Gastroesophageal sphincter (tissue), 3 donors: Measurements from ENCODE around the gene SEC24D.

Experiments
- CTCF ChIP-seq, 4 experiments: fragments of 200-600 bp in 2 of 4; fragments of 450-650 bp in 2 of 4; sonication (generic) in 1 of 4; IDR thresholded peaks; one replicate each; pipeline ENCODE4 v1.5.1; 2017 to 2019; ENCODE audit warnings: antibody characterized with exemption in 4 of 4, mild to moderate bottlenecking in 2 of 4, moderate library complexity in 2 of 4
- EP300 ChIP-seq: sonication (generic); formaldehyde crosslinking; IDR thresholded peaks from one replicate; pipeline ENCODE4 v1.6.1; 2017; ENCODE audit warnings: antibody characterized with exemption, mild to moderate bottlenecking
- POLR2AphosphoS5 ChIP-seq: sonication (generic); formaldehyde crosslinking; IDR thresholded peaks from one replicate; pipeline ENCODE4 v1.6.1; 2017; ENCODE audit warnings: antibody characterized with exemption

GRCh38 chr4:118773429-118773792 is 62.5 kb downstream of the SEC24D start:
- TF ChIP-seq CTCF (IDR thresholded peaks at IDR 0.05) (no peak), POLR2AphosphoS5 (no peak), EP300 (no peak)
